ENCODE results near the gene SMURF1.
"Not testable (repeated sequence)": the region's sequence is repeated elsewhere in the genome, so short reads cannot be mapped to it uniquely, and the experiment has no call there.

Gene SMURF1

DNA sequence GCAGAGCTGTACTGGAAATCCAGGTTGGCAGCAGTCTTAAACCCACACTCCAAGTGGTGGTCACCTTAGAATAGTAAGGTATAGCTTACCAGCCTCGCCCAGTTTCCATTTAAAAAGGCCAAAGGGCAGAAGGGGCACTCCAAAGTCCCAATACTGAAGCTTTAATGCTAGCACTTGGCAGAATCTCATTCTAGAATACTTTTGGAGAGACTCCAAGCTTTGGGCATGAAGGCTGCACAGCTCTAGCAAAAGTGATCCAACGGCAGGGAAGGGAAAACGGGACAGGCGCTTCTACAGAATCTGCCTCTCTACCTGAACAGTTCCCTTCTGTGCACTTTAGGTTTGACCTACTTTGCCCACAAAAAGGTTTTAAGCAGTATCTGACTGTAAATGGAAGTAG is 19.7 kb downstream of the SMURF1 start:
- no peak for DNase-seq (ENCODE audit: low read depth, low spot score)
- peak overlapping the region; percentile 77 for H3K27ac ChIP-seq

DNA sequence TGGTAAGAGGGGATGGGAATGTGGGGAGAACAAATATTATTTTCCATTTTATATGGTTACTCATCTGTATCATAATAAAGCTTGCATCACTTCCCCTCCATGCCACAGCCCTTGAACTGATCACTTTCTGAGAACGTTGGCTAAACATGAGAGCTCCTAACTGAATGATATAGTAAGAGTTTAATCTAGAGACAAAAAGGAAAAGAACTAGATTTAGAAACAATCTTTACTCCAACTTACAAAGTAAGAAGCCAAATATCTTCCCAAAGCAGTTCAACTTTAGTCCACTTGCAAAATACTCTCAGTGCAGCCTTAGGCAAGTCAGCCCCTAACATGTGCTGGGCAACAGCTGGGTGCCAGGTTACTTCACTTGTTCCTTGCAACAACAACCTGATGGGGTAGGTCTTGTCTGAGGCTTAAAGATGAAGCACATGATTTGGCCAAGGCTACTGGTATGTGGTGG is 20.3 kb downstream of the SMURF1 start:
- H3K27ac ChIP-seq: peak overlapping the region; percentile 77
- DNase-seq (ENCODE audit: low read depth, low spot score): no peak

DNA sequence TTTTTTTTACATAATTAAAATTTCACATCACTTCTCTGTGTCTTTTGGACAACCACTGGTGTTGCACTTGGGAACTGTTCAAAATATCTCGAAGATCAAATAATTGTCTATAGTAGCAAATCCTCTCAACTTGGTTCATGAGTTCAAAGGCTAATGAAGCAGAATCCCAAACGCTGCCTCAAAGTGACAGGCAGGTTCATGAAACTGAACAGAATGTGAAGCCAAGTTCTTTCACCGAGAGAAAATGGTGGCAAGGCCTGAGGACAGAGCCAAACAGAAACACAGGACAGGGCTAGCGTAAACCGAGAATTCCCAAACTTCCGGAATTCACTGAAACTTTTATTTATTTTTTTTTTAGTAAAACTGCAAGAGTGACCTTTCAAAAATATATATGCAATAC is 21.1 kb downstream of the SMURF1 start:
- H3K27ac ChIP-seq: peak overlapping the region; percentile 77

DNA sequence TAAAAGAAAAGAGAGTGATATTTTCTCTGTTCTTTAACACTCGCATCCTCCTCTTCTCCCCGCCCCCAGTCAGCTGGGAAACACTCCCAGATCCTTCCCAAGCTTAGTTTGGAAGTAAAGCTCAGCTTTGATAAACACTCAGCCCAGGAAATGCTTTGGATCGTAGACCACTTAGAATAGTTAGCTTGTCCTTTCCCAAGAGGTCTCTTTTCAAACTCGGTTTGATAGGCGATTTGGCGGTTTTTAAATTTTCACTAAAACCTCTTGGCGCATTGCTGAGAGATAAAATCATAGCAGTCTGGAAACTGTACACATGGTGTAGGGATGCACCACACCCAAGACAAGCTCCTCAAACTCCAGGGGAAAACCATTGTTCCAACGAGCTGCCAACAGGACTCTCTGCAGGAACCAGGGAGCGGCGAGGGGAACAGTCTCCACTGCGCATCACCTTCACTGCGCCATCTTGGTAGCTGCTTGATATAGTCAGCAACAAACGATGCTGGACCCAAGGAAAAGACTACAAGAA is 22.3 kb downstream of the SMURF1 start:
- H3K27ac ChIP-seq: no peak overlapping the region

More for the DNA sequence above, 21.1 kb downstream of the SMURF1 start:
- DNase-seq (ENCODE audit: low read depth, low spot score): no peak

DNA sequence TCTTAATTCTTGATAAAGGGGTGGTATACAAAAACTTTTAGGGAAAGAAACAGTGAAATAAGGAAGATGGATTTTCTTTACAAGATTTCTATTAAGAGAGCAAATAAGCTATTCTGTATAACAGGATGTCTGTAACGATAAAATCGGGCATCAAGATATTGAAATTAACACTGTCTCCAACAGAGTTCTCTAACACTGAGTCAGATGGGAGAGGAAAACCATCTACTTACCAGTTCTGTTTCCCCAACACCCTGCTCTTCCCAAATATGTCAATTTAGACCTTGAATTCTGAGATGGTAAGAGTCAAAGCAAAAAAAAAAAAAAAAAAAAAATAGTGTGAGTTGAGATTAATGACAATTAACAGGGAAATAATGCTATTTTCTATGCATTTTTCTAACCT is 23.0 kb downstream of the SMURF1 start:
- H3K27ac ChIP-seq: no peak overlapping the region
- no peak for DNase-seq (ENCODE audit: low read depth, low spot score)

More for the DNA sequence above, 22.3 kb downstream of the SMURF1 start:
- no peak for DNase-seq (ENCODE audit: low read depth, low spot score)

DNA sequence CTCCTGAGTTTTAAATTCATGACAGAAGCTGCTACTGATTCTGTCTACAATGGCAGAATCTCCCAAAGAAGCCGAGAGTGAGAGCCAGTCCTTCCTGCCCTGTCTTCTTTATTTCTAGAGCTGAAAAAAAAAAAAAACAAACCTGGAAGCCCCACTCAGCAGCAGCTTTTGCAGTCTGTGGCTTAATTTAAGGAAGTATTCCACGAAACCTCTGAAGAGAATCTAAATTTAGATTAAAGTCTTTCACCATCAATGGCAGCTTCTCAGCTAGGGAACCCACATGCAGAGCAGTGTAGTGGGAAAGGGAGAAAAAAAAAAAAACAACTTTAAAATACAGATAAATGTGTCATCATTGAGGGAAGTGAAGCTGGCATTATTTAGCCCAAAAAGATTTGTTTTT is 23.4 kb downstream of the SMURF1 start:
- no peak overlapping the region for H3K27ac ChIP-seq
- no peak for DNase-seq (ENCODE audit: low read depth, low spot score)

DNA sequence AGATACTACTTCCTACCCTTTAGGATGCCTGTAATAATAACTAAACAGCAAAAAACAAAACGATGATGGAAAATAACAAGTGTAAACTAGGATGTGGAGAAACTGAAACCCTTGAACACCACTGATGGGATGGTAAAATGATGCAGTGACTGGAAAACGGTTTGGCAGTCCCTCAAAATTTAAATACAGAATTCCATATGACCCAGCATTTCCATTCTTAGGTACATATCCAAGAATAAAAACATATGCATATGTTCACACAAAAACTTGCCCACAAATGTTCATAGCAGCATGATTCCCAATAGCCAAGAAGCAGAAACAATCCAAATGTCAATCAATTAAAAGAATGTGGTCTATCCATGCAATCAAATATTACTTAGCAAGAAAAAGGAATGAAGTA is 25.8 kb downstream of the SMURF1 start:
- DNase-seq (ENCODE audit: low read depth, low spot score): no peak
- H3K27ac ChIP-seq: no peak overlapping the region

DNA sequence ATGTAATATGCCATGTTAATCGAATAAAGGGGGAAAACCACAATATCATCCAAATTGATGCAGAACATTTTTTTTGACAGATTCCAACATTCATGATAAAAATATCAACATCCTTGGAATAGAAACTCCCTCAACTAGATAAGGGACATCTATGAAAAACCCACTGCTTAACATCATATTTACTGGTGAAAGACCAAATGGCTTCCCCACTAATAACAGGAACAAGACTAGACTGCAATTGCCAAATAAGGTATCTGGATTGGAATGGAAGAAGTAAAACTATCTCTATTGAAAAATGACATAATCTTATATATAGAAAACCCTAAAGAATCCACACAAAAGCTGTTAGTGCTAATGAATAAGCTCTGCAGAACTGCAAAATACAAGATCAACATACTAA is 27.8 kb downstream of the SMURF1 start:
- DNase-seq (ENCODE audit: low read depth, low spot score): no peak
- no peak overlapping the region for H3K27ac ChIP-seq

DNA sequence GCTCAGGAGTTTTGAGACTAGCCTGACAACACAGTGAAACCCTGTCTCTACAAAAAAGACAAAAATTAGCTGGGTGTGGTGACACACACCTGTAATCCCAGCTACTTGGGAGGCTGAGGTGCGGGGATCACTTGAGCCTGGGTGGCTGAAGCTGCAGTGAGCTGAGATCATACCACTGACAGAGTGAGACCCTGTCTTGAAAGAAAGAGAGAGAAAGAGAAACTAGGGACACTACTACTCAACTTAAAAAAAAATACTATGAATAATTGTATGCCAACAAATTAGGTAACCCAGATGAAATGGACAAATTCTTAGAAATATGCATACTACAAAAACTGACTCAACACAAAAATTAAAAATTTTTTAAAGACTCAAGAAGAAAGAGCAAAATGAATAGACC is 28.5 kb downstream of the SMURF1 start:
- no peak overlapping the region for H3K27ac ChIP-seq
- DNase-seq (ENCODE audit: low read depth, low spot score): no peak

DNA sequence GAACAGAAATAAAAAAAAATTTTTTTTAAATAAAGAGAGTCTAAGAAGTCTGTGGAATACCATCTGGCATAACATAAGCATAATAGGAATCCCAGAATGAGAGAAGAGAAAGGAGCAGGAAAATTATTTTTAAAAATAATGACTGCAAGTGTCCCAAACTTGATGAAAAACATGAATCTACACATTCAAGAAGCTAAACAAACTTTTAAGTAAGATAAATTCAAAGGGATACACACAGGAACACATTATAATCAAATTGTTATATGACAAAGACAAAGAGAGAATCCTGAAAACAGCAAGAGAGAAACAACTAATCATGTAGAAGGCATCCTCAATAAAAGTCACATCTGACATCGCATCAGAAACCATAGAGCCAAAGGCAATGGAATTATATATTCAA is 30.9 kb downstream of the SMURF1 start:
- peak overlapping the region; percentile 32 for H3K27ac ChIP-seq
- DNase-seq (ENCODE audit: low read depth, low spot score): no peak

DNA sequence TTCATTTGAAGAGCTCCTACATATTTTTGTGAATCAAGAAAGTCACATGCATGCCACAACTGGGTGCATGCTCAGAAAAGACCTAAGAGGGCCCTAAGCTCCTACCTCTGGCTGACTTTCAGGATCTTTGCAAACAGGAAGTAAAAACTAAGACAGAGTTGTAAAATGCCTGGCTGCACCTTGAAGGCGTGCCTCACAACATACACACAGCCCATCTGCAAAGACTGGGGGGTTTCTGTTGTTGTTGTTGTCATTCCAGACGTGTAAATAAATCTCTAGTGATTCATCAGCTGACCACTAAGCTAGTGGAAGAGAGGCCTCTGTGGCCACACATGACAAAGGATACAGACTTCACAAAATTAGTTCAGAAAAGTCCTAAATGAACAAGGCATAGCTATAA is 31.8 kb downstream of the SMURF1 start:
- no peak for DNase-seq (ENCODE audit: low read depth, low spot score)
- H3K27ac ChIP-seq: peak overlapping the region; percentile 32

DNA sequence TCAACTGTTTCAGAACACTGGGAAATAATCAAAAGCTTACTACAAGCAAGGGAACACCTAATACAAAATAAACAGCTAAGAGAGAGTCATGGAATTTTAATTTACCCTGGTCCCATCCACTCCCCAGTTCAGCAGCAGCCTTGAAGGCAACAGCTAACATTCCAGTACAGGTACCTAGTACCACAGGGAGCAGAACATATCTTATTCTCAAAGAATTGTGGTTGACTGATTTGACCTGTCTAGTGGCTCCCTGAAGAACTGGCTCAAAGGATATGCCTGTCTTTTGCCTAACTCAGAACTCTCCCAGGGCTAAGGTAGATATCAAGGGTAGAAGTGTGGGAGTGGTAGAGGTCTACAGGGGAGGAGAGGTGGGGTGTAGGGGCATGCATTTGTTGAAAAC is 32.3 kb downstream of the SMURF1 start:
- peak overlapping the region; percentile 32 for H3K27ac ChIP-seq
- no peak for DNase-seq (ENCODE audit: low read depth, low spot score)

DNA sequence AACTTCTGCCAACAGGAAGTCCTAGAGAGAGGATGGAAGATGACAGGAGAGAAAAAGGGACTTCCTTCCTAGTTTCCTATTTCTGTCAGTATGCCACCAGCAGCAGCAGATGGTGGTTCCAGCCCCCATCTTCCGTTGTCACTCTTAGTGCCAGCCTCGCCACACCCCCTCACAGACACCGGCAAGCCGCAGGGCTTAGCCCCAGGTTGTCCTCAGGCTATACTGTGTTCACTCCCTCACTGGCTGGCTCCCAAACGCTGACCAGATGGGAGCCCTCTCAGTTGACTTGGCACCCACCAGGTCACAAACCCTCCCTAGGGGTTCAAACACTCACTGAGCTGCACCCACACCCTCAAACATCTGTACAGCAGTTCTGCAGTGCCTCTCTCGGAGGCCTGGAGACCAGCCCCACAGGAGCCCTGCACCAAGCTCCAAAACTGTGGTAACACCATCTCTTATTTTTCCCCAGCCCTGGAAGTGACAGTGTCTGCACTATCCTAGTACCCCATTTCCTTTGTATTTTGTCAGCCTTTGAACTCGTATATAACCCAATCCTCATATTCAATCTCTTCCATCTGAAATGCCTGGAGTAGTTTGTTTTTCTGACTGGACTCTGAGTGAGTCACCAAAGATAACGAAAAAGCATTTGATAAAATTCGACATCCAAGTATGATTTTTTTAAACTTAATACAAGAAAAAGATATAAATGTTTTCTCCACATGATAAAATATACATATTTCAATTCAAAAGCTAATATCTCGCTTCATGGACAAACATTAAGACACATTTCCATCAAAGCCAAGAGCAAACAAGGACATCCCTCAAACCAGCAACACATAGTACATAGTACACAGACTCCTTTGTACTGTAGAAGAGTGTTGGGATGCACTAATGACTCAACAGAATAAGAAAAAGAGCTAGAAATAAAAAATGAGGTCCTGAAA is 34.5 kb downstream of the SMURF1 start:
- peak overlapping the region; percentile 50 for H3K27ac ChIP-seq
- no peak for DNase-seq (ENCODE audit: low read depth, low spot score)

DNA sequence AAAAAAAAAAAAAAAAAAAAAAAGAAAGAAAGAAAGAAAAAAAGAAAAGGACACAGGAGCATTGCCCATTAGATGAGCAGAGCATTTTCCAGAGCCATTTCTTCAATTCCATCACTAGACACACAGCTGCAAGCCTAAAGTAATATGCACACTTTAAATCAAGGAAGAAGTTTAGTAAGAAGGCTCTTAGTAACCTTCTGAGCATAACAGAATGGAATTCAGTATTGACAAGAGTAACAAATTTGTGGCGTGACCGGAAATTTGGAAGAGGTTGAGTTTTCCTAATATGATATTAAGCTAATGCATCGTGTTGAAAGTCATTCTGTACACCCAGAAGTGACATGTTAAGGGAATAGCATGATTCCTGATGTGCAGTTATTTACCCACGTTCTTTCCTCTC is 35.3 kb downstream of the SMURF1 start:
- DNase-seq (ENCODE audit: low read depth, low spot score): no peak
- peak overlapping the region; percentile 50 for H3K27ac ChIP-seq

DNA sequence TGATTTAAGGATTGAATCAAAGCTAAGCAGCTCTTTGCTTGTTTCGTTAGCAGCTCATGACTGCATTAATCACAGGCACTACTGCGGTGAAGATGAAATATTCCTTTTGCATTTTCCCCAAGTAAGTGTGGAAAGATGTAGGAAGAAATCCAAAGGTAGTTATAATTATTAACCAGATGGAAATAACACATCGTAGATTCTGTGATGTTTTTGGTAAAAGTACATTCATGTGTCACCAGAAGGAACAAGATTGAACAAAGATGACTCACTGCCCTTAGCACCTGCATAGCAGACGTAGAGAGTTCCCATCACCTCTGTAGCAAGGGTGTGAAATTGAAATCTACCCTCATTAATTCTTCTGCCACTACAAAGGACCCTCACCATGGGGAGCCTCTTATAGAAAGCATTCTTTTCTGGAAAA is 37.1 kb downstream of the SMURF1 start:
- peak overlapping the region; percentile 17 for H3K27ac ChIP-seq

DNA sequence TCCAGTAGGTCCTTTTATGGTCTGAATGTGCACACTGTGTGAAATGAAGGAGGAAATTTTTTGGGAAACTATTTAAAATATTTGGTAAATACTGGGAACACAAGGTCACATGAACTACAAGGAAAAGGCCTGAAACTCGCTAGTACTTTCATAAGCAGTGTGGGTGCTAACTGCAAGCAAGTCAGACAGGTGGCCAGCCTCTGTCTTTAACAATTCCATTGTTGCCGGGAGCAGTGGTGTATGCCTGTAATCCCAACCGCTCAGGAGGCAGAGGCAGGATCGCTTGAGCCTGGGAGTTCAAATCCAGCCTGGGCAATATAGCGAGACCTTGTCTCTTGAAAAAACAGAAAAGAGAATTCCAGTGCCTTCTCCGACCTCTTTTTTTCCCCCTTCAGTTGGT is 37.5 kb downstream of the SMURF1 start:
- peak overlapping the region; percentile 17 for H3K27ac ChIP-seq

More for the DNA sequence above, 37.1 kb downstream of the SMURF1 start:
- DNase-seq (ENCODE audit: low read depth, low spot score): no peak

DNA sequence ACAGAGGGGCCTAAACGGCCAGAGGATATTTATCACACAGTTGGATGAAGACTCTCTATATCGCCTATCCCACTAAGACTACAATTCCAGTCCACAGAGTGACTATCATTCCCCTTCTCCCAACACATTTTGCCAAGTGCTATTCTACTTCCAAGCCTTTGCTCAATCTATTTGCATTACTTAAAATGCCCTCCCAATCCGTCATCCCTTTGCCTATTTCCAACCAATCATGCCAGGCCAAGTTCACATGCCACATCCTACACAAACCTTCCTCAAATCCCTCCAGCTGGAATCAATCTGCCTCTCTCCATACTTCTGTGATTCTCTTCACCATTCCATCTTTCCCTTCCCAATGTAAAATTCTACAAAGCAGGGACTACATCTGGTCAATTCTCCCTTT is 38.2 kb downstream of the SMURF1 start:
- DNase-seq (ENCODE audit: low read depth, low spot score): no peak
- H3K27ac ChIP-seq: no peak overlapping the region

More for the DNA sequence above, 37.5 kb downstream of the SMURF1 start:
- DNase-seq (ENCODE audit: low read depth, low spot score): no peak

DNA sequence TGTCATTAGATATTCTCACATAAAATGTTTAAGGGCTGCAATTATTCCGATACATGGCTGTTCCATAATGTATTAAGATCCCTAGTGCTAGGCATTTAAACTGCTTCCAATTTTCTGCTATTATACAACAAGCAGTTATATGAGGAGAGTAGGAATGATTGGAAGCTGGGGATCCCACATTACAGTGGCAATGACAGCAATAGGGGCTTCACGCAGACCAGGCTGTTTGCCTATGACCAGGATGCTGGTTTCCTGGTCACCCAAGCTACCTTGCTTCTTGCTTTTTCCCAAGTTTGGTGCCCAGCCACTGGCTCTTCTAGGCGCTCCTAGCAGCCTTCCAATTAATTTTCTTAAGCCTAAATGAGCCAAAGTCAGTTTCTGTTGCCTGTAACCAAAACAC is 39.3 kb downstream of the SMURF1 start:
- no peak for DNase-seq (ENCODE audit: low read depth, low spot score)
- H3K27ac ChIP-seq: peak overlapping the region; percentile 72

DNA sequence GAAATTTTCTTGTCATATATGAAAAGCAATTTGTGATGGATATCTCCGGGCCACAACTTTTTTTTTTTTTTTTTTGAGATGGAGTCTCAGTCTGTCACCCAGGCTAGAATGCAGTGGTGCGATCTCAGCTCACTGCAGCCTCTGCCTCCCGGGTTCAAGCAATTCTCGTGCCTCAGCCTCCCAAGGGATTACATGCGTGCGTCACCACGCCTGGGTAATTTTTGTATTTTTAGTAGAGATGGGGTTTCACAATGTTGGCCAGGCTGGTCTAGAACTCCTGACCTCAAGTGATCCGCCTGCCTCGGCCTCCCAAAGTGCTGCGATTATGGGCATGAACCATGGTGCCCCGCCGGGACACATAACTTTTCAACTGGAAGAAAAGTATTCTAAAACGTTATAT is 40.1 kb downstream of the SMURF1 start:
- H3K27ac ChIP-seq: peak overlapping the region; percentile 72
- not testable (repeated sequence) for DNase-seq (ENCODE audit: low read depth, low spot score)

DNA sequence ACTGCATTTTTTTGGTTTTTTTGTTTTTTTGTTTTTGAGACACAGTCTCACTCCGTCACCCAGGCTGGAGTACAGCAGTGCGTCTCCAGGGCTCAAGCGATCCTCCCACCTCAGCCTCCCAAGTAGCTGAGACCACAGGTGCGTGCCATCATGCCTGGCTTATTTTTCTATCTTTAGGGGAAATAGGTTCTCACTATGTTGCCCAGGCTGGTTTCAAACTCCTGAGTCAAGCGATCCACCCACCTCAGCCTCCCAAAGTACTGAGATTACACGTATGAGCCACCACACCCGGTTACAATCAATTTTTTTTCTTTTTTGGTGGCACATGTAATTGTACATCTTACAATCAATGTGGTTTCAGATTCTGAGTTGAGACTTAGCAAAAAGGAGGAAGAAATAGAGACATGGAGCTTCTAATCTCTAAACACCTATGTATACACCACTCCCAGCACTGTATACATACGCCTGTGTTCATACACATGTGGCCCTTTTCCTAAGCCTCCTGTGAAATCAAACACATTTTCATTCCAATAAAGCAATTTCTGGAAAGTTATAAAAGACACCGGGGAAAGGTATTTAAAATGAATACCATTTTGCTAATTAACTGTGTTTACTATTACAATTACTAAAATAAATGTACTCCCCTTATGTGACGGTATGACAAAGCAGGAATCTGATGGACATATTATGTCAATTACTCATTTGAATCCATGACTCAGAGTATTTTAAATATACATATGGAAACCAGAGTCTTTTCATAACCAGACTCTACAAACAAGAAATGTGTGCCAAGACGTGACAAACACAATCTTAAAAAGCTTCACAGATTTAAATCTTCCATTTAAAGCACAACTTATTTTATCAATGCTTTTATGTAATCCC is 40.9 kb downstream of the SMURF1 start:
- H3K27ac ChIP-seq: peak overlapping the region; percentile 72
- no peak for DNase-seq (ENCODE audit: low read depth, low spot score)

DNA sequence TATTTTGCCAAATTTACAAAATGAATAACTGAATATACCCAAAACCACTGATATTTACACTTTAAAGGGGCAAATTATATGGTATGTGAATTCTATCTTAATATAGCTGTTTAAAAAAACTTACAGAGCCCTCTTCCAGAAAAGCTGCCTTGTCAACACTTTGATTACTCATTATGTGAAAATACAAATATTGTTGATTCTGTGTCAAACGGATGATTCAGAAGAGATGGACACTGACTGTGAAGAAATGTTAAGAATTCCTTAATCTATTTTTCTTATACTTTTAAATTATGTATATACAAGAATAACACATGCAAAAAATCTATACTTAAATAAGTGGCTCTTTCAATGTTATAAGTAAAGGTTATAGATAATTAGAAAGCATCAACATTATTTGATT is 41.5 kb downstream of the SMURF1 start:
- DNase-seq (ENCODE audit: low read depth, low spot score): no peak
- peak overlapping the region; percentile 72 for H3K27ac ChIP-seq

Data from epithelial cell of prostate (primary cell).